ENCODE data around the gene CEP68. TPM values are rescaled to one million over a fixed set of nuclear protein-coding genes. Genes with fewer than 3 reads are reported as not detected.
"Not testable (repeated sequence)": the region's sequence is repeated elsewhere in the genome, so short reads cannot be mapped to it uniquely, and the experiment has no call there.

The CEP68 gene
- total RNA-seq, 1 experiment from 2014 or later = 7.2 TPM

- no TSS peak for BruUV-seq (replicated peaks)
- Mint-ChIP-seq H3K27ac (ENCODE audit: low read depth, unreplicated experiment) (no peak overlapping the region), H3K4me1 (ENCODE audit: insufficient read depth, unreplicated experiment) (peaks cover 6% of the 10 kb centered on the region), H3K27me3 (ENCODE audit: insufficient read depth, unreplicated experiment) (no peaks in the 10 kb centered on the region), H3K9me3 (ENCODE audit: unreplicated experiment) (no peaks in the 10 kb centered on the region), H3K36me3 (ENCODE audit: insufficient read depth, unreplicated experiment) (peaks cover 27% of the 10 kb centered on the region), H3K4me3 (ENCODE audit: unreplicated experiment) (no peak overlapping the region)
- no peak for DNase-seq (ENCODE audit: unreplicated experiment)
- CTCF ChIA-PET = interaction anchor here (1.0 to 1.2 kb wide), 2 partner anchors 22 to 102 kb away, joined by 3 to 6 read pairs; no protein-coding TSS in a partner anchor
- TF ChIP-seq, protein P1, sequence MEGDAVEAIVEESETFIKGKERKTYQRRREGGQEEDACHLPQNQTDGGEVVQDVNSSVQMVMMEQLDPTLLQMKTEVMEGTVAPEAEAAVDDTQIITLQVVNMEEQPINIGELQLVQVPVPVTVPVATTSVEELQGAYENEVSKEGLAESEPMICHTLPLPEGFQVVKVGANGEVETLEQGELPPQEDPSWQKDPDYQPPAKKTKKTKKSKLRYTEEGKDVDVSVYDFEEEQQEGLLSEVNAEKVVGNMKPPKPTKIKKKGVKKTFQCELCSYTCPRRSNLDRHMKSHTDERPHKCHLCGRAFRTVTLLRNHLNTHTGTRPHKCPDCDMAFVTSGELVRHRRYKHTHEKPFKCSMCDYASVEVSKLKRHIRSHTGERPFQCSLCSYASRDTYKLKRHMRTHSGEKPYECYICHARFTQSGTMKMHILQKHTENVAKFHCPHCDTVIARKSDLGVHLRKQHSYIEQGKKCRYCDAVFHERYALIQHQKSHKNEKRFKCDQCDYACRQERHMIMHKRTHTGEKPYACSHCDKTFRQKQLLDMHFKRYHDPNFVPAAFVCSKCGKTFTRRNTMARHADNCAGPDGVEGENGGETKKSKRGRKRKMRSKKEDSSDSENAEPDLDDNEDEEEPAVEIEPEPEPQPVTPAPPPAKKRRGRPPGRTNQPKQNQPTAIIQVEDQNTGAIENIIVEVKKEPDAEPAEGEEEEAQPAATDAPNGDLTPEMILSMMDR (IDR thresholded peaks at IDR 0.05; ENCODE audit: unreplicated experiment) = no peak
- intact Hi-C loops (cut with micrococcal nuclease) = no loop called here
- POLR2A ChIA-PET = no interaction called here
These were observed 36.5 kb upstream of the CEP68 start for GRCh38 chr2:65019675-65020195.

DNA sequence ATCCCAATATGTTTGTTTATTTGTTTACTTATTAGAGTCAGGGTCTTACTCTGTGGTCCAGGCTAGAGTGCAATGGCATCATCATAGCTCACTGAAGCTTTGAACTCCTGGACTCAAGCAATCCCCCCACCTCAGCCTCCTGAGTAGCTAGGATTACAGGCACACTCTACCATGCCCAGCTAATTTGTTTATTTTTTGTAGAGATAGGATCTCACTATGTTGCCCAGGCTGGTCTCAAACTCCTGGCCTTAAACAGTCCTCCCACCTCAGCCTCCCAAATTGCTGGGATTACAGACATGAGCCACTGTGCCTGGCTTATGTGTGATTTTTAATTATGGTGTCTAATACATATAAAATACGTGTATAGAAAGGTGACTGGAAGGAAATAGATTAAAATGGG, 36.0 kb upstream of the CEP68 start:
- intact Hi-C loops (cut with micrococcal nuclease); BruUV-seq (replicated peaks); H3K4me3 Mint-ChIP-seq (ENCODE audit: unreplicated experiment); H3K9me3 Mint-ChIP-seq (ENCODE audit: unreplicated experiment); DNase-seq (ENCODE audit: unreplicated experiment); H3K4me1 Mint-ChIP-seq (ENCODE audit: insufficient read depth, unreplicated experiment); POLR2A ChIA-PET; H3K27me3 Mint-ChIP-seq (ENCODE audit: insufficient read depth, unreplicated experiment); H3K27ac Mint-ChIP-seq (ENCODE audit: low read depth, unreplicated experiment): not testable (repeated sequence)
- peaks cover 27% of the 10 kb centered on the region for H3K36me3 Mint-ChIP-seq (ENCODE audit: insufficient read depth, unreplicated experiment)
- CTCF ChIA-PET = interaction anchor here (1.0 to 1.2 kb wide), 3 partner anchors 21 to 102 kb away, joined by 3 to 6 read pairs (median 3); no protein-coding TSS in a partner anchor

- Mint-ChIP-seq H3K9me3 (ENCODE audit: unreplicated experiment) (no peaks in the 10 kb centered on the region), H3K36me3 (ENCODE audit: insufficient read depth, unreplicated experiment) (peaks cover 27% of the 10 kb centered on the region), H3K4me1 (ENCODE audit: insufficient read depth, unreplicated experiment) (peaks cover 6% of the 10 kb centered on the region), H3K27me3 (ENCODE audit: insufficient read depth, unreplicated experiment) (no peaks in the 10 kb centered on the region), H3K27ac (ENCODE audit: low read depth, unreplicated experiment) (no peak overlapping the region), H3K4me3 (ENCODE audit: unreplicated experiment) (no peak overlapping the region)
- intact Hi-C loops (cut with micrococcal nuclease) = no loop called here
- no peak for DNase-seq (ENCODE audit: unreplicated experiment)
- ChIA-PET CTCF (interaction anchor here (1.2 kb wide), 1 partner anchor 88 kb away, joined by 3 read pairs; no protein-coding TSS in a partner anchor), POLR2A (interaction anchor here (0.7 kb wide), 1 partner anchor 494 kb away, joined by 3 read pairs; no protein-coding TSS in a partner anchor)
- BruUV-seq (replicated peaks) = no TSS peak
- TF ChIP-seq, protein P1 (IDR thresholded peaks at IDR 0.05; ENCODE audit: unreplicated experiment) = no peak
These were observed 35.2 kb upstream of the CEP68 start for GRCh38 chr2:65020943-65021528.

- Mint-ChIP-seq H3K4me1 (ENCODE audit: insufficient read depth, unreplicated experiment) (peaks cover 6% of the 10 kb centered on the region), H3K4me3 (ENCODE audit: unreplicated experiment) (no peak overlapping the region), H3K27me3 (ENCODE audit: insufficient read depth, unreplicated experiment) (no peaks in the 10 kb centered on the region), H3K27ac (ENCODE audit: low read depth, unreplicated experiment) (no peak overlapping the region), H3K9me3 (ENCODE audit: unreplicated experiment) (no peaks in the 10 kb centered on the region), H3K36me3 (ENCODE audit: insufficient read depth, unreplicated experiment) (peaks cover 27% of the 10 kb centered on the region)
- no peak for DNase-seq (ENCODE audit: unreplicated experiment)
- TF ChIP-seq, protein P1 (IDR thresholded peaks at IDR 0.05; ENCODE audit: unreplicated experiment) = no peak
- ChIA-PET CTCF (interaction anchor here (0.6 kb wide), 1 partner anchor 26 kb away, joined by 3 read pairs; no protein-coding TSS in a partner anchor), POLR2A (interaction anchor here (0.7 kb wide), 1 partner anchor 495 kb away, joined by 3 read pairs; no protein-coding TSS in a partner anchor)
- intact Hi-C loops (cut with micrococcal nuclease) = no loop called here
- BruUV-seq (replicated peaks) = no TSS peak
These were observed 34.5 kb upstream of the CEP68 start for GRCh38 chr2:65021709-65022108.

Data from MCF 10A (cell line).